Measurements from ENCODE around the gene TPBGL. TPM values are rescaled to one million over a fixed set of nuclear protein-coding genes. Genes with fewer than 3 reads are reported as not detected.

The TPBGL gene
- total RNA-seq, 1 donor from 2014 or later: not detected

GRCh38 chr11:75245356-75246005 lies 4.9 kb downstream of the TPBGL start:
- CTCF ChIA-PET: interaction anchor here (1.0 to 2.2 kb wide), 2 partner anchors 30 to 105 kb away, joined by 3 to 12 read pairs; no protein-coding TSS in a partner anchor
- Mint-ChIP-seq H3K27ac (no peak overlapping the region), H3K4me3 (no peak overlapping the region), H3K4me1 (peaks cover 5% of the 10 kb centered on the region), H3K36me3 (ENCODE audit: low read depth) (no peaks in the 10 kb centered on the region), H3K9me3 (no peaks in the 10 kb centered on the region), H3K27me3 (peaks cover 34% of the 10 kb centered on the region)
- intact Hi-C loops (cut with micrococcal nuclease): no loop called here
- no peak for TF ChIP-seq CTCF (IDR thresholded peaks at IDR 0.05)
- POLR2A ChIA-PET: no interaction called here
- DNase-seq: no peak
- ATAC-seq (ENCODE audit: low read depth): no peak

DNA sequence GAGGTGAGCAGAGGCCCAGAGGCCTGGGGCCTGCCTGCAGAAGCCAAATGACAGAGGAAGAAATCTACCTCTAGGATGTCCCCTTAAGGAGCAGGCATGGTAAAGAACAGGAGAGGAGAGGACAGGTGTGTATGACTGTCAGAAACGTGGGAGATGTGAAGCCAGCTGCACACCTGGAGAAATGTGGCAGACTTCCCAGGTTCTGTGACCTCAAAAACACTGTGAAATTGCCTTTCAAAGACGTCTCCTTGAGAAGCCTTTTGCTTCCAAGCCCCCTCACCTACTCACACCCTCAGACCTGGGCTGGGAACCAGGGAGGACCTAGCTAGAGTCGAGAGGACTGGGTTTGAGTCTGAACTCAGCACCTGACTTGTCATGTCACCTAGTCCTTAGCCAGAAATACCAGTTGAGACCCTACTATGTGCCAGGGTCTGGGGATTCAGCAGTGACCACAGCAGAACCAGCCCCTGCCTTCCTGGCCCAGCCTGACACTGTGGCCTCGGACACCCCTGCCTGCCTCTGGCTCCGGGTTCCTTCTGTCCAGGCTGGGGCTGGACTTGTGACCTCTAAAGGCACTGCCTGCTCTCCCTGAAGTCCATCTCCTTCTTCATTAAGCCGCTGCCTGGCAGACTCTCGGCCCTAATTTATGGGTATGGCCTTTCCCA lies 5.6 kb downstream of the TPBGL start:
- H3K4me1 Mint-ChIP-seq: peaks cover 5% of the 10 kb centered on the region
- ChIA-PET CTCF (interaction anchor here (2.2 to 4.5 kb wide), 2 partner anchors 105 to 106 kb away, joined by 12 to 125 read pairs; no protein-coding TSS in a partner anchor), POLR2A (no interaction called here)
- ATAC-seq (ENCODE audit: low read depth) (no peak), DNase-seq (no peak)
- H3K36me3 Mint-ChIP-seq (ENCODE audit: low read depth): no peaks in the 10 kb centered on the region
- no peak for TF ChIP-seq CTCF (IDR thresholded peaks at IDR 0.05)
- H3K9me3 Mint-ChIP-seq: no peaks in the 10 kb centered on the region
- no peak overlapping the region for H3K27ac Mint-ChIP-seq
- no peak overlapping the region for H3K4me3 Mint-ChIP-seq
- peaks cover 34% of the 10 kb centered on the region for H3K27me3 Mint-ChIP-seq
- intact Hi-C loops (cut with micrococcal nuclease): no loop called here

DNA sequence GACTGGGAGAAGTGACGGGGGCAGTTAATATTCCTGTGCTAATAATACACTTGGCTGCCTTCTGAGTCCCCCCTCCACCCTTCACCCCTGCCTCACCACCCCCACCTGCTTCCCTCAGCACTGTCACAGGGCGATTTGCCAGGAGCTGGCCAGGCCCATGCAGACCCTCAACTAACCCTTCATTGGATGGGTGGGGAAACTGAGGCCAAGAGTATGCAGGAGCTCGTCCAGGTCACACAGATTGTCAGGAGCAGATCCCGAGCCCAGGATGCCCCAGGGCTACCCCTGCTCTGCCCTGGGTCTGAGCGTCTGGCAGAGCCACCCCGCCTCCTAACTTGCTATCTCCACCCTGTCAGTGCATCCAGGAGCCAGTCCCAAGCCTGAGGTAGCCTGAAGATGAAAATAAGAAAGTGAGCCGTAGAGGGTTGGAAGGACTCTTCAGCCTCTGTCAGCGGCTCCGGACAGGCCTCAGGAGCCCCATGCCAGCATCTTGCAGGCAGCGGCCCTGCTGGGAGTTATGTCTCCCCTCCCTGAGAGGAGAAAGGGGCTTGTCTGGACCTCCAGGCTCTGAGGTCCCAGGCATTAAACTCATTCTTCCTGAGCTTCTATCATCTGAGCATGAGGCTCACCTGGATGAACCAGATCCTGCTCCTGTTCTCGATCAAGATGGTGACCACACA lies 6.2 kb downstream of the TPBGL start:
- H3K4me1 Mint-ChIP-seq: peaks cover 5% of the 10 kb centered on the region
- POLR2A ChIA-PET: no interaction called here

DNA sequence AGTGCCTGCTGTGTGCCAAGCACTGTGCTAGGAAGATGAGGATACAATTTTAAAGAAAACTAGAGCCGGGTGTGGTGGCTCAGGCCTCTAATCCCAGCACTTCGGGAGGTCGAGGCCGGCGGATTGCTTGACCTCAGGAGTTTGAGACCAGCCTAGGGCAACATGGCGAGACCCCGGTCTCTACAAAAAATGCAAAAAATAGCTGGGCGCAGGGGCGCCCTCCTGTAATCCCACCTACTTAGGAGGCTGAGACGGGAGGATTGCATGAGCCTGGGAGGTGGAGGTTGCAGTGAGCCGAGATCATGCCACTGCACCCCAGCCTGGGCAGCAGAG lies 8.3 kb downstream of the TPBGL start:
- Mint-ChIP-seq H3K9me3 (peaks cover 3% of the 10 kb centered on the region), H3K27me3 (peaks cover 24% of the 10 kb centered on the region), H3K27ac (no peak overlapping the region), H3K4me1 (no peaks in the 10 kb centered on the region), H3K4me3 (no peak overlapping the region), H3K36me3 (ENCODE audit: low read depth) (peaks cover 2% of the 10 kb centered on the region)
- DNase-seq (no peak), ATAC-seq (ENCODE audit: low read depth) (no peak)
- intact Hi-C loops (cut with micrococcal nuclease): loop anchor here (1.0 kb wide), 4 partner anchors 105 to 320 kb away; no protein-coding TSS in a partner anchor
- ChIA-PET CTCF (interaction anchor here (0.7 to 4.5 kb wide), 21 partner anchors 9 to 546 kb away, joined by 3 to 125 read pairs (median 4); partner anchors contain the start of gene TPBGL), POLR2A (interaction anchor here (0.7 kb wide), 1 partner anchor 107 kb away, joined by 3 read pairs; no protein-coding TSS in a partner anchor)
- TF ChIP-seq CTCF (IDR thresholded peaks at IDR 0.05): peak; percentile 5

More for the DNA sequence above, 6.2 kb downstream of the TPBGL start:
- ATAC-seq (ENCODE audit: low read depth) (no peak), DNase-seq (no peak)
- no peaks in the 10 kb centered on the region for H3K9me3 Mint-ChIP-seq
- CTCF ChIA-PET: interaction anchor here (0.7 to 4.5 kb wide), 3 partner anchors 106 to 317 kb away, joined by 3 to 125 read pairs (median 20); no protein-coding TSS in a partner anchor
- TF ChIP-seq CTCF (IDR thresholded peaks at IDR 0.05): no peak
- H3K4me3 Mint-ChIP-seq: no peak overlapping the region
- no peaks in the 10 kb centered on the region for H3K36me3 Mint-ChIP-seq (ENCODE audit: low read depth)
- H3K27me3 Mint-ChIP-seq: peaks cover 37% of the 10 kb centered on the region
- intact Hi-C loops (cut with micrococcal nuclease): no loop called here
- no peak overlapping the region for H3K27ac Mint-ChIP-seq

GRCh38 chr11:75249704-75250103 lies 9.1 kb downstream of the TPBGL start:
- H3K4me3 Mint-ChIP-seq: no peak overlapping the region
- DNase-seq: no peak
- intact Hi-C loops (cut with micrococcal nuclease): no loop called here
- no peak for TF ChIP-seq CTCF (IDR thresholded peaks at IDR 0.05)
- CTCF ChIA-PET: interaction anchor here (1.8 to 4.5 kb wide), 6 partner anchors 8 to 323 kb away, joined by 8 to 125 read pairs (median 19); no protein-coding TSS in a partner anchor
- peaks cover 15% of the 10 kb centered on the region for H3K27me3 Mint-ChIP-seq
- no peaks in the 10 kb centered on the region for H3K4me1 Mint-ChIP-seq
- POLR2A ChIA-PET: no interaction called here
- peaks cover 3% of the 10 kb centered on the region for H3K9me3 Mint-ChIP-seq
- no peak for ATAC-seq (ENCODE audit: low read depth)
- H3K27ac Mint-ChIP-seq: no peak overlapping the region
- peaks cover 2% of the 10 kb centered on the region for H3K36me3 Mint-ChIP-seq (ENCODE audit: low read depth)

Measured in activated B cell treated with CpG ODN at 0.5 μM for 24 hours (primary cell).